Endothelial cell of umbilical vein (primary cell): Measurements from ENCODE around the gene SIGLEC7.

ENCODE experiments used
- EZH2 ChIP-seq: IDR thresholded peaks from 2 replicates; pipeline ENCODE4 v1.6.1; 2012; ENCODE audit warnings: borderline replicate concordance, low read depth, mild to moderate bottlenecking, moderate library complexity, low read length, inconsistent platforms; ENCODE audit not compliant: severe bottlenecking
- JUN ChIP-seq: IDR thresholded peaks from 2 replicates; pipeline ENCODE4 v1.6.1; 2011; ENCODE audit warnings: borderline replicate concordance, low read depth; ENCODE audit not compliant: insufficient read length, insufficient read depth
- MYC ChIP-seq: IDR thresholded peaks from one replicate; pipeline ENCODE4 v1.6.1; 2011; ENCODE audit warnings: mild to moderate bottlenecking, low read depth, low read length
- POLR2A ChIP-seq: IDR thresholded peaks from 2 replicates; pipeline ENCODE4 v1.6.1; 2012; ENCODE audit warnings: low read depth, mild to moderate bottlenecking, control low read depth, low read length
- POLR2AphosphoS5 ChIP-seq: IDR thresholded peaks from 2 replicates; pipeline ENCODE4 v1.6.1; 2012; ENCODE audit warnings: low read depth, mild to moderate bottlenecking, control low read depth, low read length, moderate library complexity; ENCODE audit not compliant: insufficient read depth
- TF ChIP-seq, protein P1 (sequence below), 2 donors: IDR thresholded peaks; 1 replicate in 1 of 2; 2 replicates in 1 of 2; pipeline ENCODE4 v1.5.1; 2011; ENCODE audit warnings: low read length in 2 of 2, mild to moderate bottlenecking in 2 of 2, moderate library complexity in 2 of 2, control low read depth in 1 of 2, inconsistent platforms in 1 of 2, low read depth in 1 of 2; ENCODE audit not compliant: insufficient read depth in 1 of 2; ENCODE audit errors: extremely low read depth in 1 of 2
- TF ChIP-seq, protein P2 (sequence below): IDR thresholded peaks from 2 replicates; pipeline ENCODE4 v1.6.1; 2011; ENCODE audit not compliant: insufficient read depth, insufficient read length

- TF ChIP-seq POLR2AphosphoS5, result no peak
- TF ChIP-seq, protein P1, sequence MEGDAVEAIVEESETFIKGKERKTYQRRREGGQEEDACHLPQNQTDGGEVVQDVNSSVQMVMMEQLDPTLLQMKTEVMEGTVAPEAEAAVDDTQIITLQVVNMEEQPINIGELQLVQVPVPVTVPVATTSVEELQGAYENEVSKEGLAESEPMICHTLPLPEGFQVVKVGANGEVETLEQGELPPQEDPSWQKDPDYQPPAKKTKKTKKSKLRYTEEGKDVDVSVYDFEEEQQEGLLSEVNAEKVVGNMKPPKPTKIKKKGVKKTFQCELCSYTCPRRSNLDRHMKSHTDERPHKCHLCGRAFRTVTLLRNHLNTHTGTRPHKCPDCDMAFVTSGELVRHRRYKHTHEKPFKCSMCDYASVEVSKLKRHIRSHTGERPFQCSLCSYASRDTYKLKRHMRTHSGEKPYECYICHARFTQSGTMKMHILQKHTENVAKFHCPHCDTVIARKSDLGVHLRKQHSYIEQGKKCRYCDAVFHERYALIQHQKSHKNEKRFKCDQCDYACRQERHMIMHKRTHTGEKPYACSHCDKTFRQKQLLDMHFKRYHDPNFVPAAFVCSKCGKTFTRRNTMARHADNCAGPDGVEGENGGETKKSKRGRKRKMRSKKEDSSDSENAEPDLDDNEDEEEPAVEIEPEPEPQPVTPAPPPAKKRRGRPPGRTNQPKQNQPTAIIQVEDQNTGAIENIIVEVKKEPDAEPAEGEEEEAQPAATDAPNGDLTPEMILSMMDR (IDR thresholded peaks at IDR 0.05; ENCODE audit: extremely low read depth in 1 of 2, insufficient read depth in 1 of 2, low read depth in 1 of 2, low read length in 2 of 2), result no peak
- TF ChIP-seq EZH2, result no peak
- TF ChIP-seq, protein P2, sequence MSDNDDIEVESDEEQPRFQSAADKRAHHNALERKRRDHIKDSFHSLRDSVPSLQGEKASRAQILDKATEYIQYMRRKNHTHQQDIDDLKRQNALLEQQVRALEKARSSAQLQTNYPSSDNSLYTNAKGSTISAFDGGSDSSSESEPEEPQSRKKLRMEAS, result no peak
- no peak for TF ChIP-seq POLR2A
- TF ChIP-seq MYC, result no peak
- TF ChIP-seq JUN, result no peak
Observed at GRCh38 chr19:51146751-51147150, 4.7 kb downstream of the SIGLEC7 start.
